Gastroesophageal sphincter (tissue), 4 donors: ENCODE measurements around the gene TOP3A. TPM values are rescaled to one million over a fixed set of nuclear protein-coding genes. Genes with fewer than 3 reads are reported as not detected.

Experiments
- ATAC-seq: fragments of 150-250 bp; one replicate; pipeline ENCODE4 v1.9.1; 2016; ENCODE audit warnings: mild to moderate bottlenecking, moderate library complexity
- H3K27ac ChIP-seq, 4 donors: fragments of 200-600 bp; sonication (generic) in 3 of 4; 1 replicate in 3 of 4; 2 replicates in 1 of 4; pipeline ENCODE4 v1.5.1; 2016 to 2019
- H3K27me3 ChIP-seq: fragments of 200-600 bp; sonication (generic); one replicate; pipeline ENCODE4 v1.5.1; 2019
- H3K36me3 ChIP-seq, 2 donors: fragments of 200-600 bp; sonication (generic); one replicate each; pipeline ENCODE4 v1.5.1; 2019; ENCODE audit warnings: control low read depth in 1 of 2
- H3K4me1 ChIP-seq, 3 donors: fragments of 200-600 bp; sonication (generic); 1 replicate in 2 of 3; 2 replicates in 1 of 3; pipeline ENCODE4 v1.5.1; 2016 to 2019; ENCODE audit warnings: control low read depth in 2 of 3
- H3K4me3 ChIP-seq, 2 donors: fragments of 200-600 bp; sonication (generic); one replicate each; pipeline ENCODE4 v1.5.1; 2019; ENCODE audit warnings: mild to moderate bottlenecking in 1 of 2, moderate library complexity in 1 of 2
- H3K9me3 ChIP-seq, 3 donors: fragments of 200-600 bp; sonication (generic); one replicate each; pipeline ENCODE4 v1.5.1; 2017 to 2019; ENCODE audit warnings: control low read depth in 2 of 3
- EP300 ChIP-seq: sonication (generic); formaldehyde crosslinking; IDR thresholded peaks from one replicate; pipeline ENCODE4 v1.6.1; 2017; ENCODE audit warnings: antibody characterized with exemption, mild to moderate bottlenecking
- POLR2A ChIP-seq, 2 donors: fragments of 450-650 bp; IDR thresholded peaks; one replicate each; pipeline ENCODE4 v1.6.1; 2017; ENCODE audit warnings: antibody characterized with exemption in 2 of 2, mild to moderate bottlenecking in 2 of 2, moderate library complexity in 1 of 2
- POLR2AphosphoS5 ChIP-seq: sonication (generic); formaldehyde crosslinking; IDR thresholded peaks from one replicate; pipeline ENCODE4 v1.6.1; 2017; ENCODE audit warnings: antibody characterized with exemption
- WGBS, 2 donors: methylation state at CpG; one replicate each; pipeline ENCODE4 v1.1.5; 2018; ENCODE audit warnings: low coverage in 1 of 2; 5-methylcytosine and 5-hydroxymethylcytosine counted together
- total RNA-seq, 4 donors: library from RNA; depleted of rRNA; stranded (reverse); fragments of >200 nt; gene quantifications; one replicate each; pipeline ENCODE4 v1.1.0, GENCODE V29; 2016
- TF ChIP-seq, protein P1 (sequence below), 4 experiments: fragments of 200-600 bp in 2 of 4; fragments of 450-650 bp in 2 of 4; sonication (generic) in 1 of 4; IDR thresholded peaks; one replicate each; pipeline ENCODE4 v1.5.1; 2017 to 2019; ENCODE audit warnings: antibody characterized with exemption in 4 of 4, mild to moderate bottlenecking in 2 of 4, moderate library complexity in 2 of 4

The TOP3A gene
- total RNA-seq, 4 donors from 2014 or later, result 19.6 to 49.7 (median 26.8) TPM

DNA sequence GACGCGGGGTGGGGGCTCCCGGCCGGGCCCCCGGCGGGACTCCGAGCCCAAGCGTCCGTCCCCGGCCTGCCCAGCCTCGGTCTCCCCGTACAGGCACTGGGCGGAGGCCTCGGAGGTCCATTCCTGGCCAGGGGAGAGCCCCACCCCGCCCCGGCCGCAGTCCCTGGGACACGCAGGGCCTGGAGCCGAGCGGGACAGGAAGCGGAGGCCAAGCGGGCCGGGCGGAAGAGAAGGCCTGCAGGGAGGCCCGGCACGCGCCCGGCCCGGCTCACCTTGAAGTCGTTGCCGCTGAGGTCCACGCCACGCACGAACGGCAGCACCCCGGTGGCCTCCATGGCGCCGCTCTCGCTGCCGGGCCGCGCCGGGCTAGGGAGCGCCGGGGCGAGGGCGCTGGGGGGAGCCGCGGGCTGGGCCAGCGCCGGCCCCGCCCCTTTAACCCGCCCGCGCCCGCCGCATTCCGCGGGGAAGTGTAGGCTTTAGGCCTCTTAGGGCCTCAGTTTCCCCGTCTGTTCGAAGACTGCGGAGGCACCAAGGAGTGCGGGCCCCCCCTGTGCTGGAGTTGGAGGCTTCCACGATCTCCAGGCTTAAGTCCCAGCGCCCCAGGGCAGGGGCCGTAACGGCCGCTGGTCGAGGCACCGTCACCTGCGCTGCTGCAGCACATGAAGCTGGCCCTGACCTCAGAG is 56.3 kb downstream of the TOP3A start, which contains the start of gene FLII:
TSS of gene FLII (minus strand) at position 383 of the 683 bp plus-strand sequence. CDS start at position 335, 48 bp downstream.
- Histone ChIP-seq H3K27me3 (no peaks in the 10 kb centered on the region), H3K4me1 (peaks cover 0 to 63% (median 32%) of the 10 kb centered on the region in 3 donors), H3K9me3 (no peaks in the 10 kb centered on the region), H3K4me3 (peak within 1 kb of the TSS; percentile 44 to 98), H3K36me3 (peaks cover 0 to 43% of the 10 kb centered on the region in 2 donors), H3K27ac (peak within 1 kb of the TSS; percentile 60 to 99 (median 95))
- TF ChIP-seq EP300 (no peak), POLR2AphosphoS5 (peak; percentile 56), POLR2A (IDR thresholded peaks at IDR 0.05) (peak; percentile 78 to 83)
- WGBS, 2 donors, result no CpG with 5 or more reads among the region's 71 CpGs
- ATAC-seq, result peak; percentile 60

DNA sequence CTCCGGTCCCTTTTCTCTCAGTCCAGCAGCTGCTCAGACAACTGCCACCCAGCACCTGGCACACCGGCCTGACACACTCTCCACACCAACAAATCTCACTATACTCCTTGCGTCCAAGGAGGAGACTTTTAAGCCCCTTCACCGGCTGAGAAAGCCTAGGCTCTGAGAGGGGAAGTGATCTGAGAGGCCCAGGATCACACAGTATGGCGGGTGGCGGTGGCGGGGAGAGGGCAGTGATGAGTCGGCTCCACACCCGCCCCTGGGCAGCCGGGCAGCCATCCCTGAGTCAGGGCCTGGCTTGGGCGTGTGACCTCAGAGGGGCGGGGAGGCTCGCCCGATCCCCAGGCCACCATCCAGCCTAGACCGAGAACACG is 56.8 kb downstream of the TOP3A start:
- H3K27ac ChIP-seq, result peak overlapping the region; percentile 60 to 99 (median 92)
- ATAC-seq, result peak; percentile 77
- peak; percentile 25 for TF ChIP-seq POLR2AphosphoS5
- TF ChIP-seq POLR2A (IDR thresholded peaks at IDR 0.05), result no peak
- TF ChIP-seq, protein P1, sequence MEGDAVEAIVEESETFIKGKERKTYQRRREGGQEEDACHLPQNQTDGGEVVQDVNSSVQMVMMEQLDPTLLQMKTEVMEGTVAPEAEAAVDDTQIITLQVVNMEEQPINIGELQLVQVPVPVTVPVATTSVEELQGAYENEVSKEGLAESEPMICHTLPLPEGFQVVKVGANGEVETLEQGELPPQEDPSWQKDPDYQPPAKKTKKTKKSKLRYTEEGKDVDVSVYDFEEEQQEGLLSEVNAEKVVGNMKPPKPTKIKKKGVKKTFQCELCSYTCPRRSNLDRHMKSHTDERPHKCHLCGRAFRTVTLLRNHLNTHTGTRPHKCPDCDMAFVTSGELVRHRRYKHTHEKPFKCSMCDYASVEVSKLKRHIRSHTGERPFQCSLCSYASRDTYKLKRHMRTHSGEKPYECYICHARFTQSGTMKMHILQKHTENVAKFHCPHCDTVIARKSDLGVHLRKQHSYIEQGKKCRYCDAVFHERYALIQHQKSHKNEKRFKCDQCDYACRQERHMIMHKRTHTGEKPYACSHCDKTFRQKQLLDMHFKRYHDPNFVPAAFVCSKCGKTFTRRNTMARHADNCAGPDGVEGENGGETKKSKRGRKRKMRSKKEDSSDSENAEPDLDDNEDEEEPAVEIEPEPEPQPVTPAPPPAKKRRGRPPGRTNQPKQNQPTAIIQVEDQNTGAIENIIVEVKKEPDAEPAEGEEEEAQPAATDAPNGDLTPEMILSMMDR (IDR thresholded peaks at IDR 0.05), result no peak
- no peak for TF ChIP-seq EP300
- peaks cover 0 to 43% of the 10 kb centered on the region in 2 donors for H3K36me3 ChIP-seq
- whole genome bisulfite sequencing, 2 donors, result 0% methylated on average over 1 of the region's 16 CpGs; no CpG with 5 or more reads in 1 of the 2 donors
- peak overlapping the region; percentile 44 to 98 for H3K4me3 ChIP-seq
- H3K9me3 ChIP-seq, result no peaks in the 10 kb centered on the region
- H3K4me1 ChIP-seq, result peaks cover 0 to 61% (median 32%) of the 10 kb centered on the region in 3 donors
- H3K27me3 ChIP-seq, result no peaks in the 10 kb centered on the region

DNA sequence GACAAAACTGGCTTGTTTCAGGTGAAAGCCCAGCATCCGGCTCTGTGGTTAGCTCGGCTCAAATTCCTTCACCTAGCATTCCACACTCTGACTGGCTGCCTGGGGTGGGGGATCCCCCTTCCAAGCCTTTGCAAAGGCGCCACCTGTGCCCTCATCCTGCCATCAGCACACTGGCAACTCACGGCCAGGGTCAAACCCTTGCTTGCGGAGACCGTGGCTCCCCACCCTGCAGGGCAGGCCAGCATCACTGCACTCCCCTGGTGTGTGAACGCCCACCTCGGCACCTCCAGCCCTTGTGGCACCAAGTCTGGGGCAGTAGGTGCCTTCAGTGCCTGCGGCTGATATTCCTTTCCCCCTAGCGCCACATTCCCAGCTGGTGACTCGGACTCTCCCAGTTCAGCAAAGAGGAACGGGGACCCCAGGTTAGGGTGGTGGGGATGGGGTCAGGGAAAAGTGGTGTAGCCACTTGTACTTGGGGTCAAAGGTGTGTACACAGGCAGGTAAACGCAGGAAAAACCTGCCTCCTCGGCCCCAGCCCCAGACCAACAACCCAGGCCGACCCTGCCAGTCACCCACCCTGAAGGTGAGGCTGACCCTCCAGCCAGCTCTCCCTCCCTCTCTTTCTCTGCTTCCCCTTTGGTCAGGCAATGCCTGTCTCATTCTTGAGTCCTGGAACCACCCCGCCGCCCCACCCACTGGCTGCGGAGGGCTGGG is 57.4 kb downstream of the TOP3A start:
- no peak for ATAC-seq
- peaks cover 0 to 55% (median 32%) of the 10 kb centered on the region in 3 donors for H3K4me1 ChIP-seq
- TF ChIP-seq EP300 (no peak), POLR2AphosphoS5 (no peak), POLR2A (IDR thresholded peaks at IDR 0.05) (no peak)
- TF ChIP-seq, protein P1 (IDR thresholded peaks at IDR 0.05), result no peak
- no peaks in the 10 kb centered on the region for H3K9me3 ChIP-seq
- H3K4me3 ChIP-seq, result peak overlapping the region; percentile 44 to 98
- WGBS, 2 donors, result 6 to 10% methylated on average over 3 of the region's 18 CpGs
- peaks cover 0 to 44% of the 10 kb centered on the region in 2 donors for H3K36me3 ChIP-seq
- H3K27ac ChIP-seq, result peak overlapping the region; percentile 60 to 99 (median 92)
- no peaks in the 10 kb centered on the region for H3K27me3 ChIP-seq

DNA sequence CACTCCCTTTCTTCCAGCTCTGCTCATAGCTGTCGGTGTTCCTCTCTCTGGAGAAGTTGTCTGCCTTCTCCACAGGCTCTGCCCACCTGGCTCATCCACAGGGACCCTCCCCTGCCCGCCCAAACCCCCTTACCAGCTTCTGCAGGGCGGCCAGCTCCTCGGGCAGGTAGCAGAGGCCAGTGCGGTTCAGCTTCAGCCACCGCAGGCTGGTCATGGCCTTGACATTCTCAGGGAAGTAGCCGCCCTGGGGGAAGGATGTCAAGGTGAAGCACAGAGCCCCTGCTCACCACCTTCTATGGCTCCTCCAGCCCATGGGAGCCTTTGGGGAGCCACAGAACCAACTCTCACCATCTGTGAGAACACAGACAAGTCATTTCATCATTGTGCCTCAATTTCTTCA is 58.0 kb downstream of the TOP3A start:
- no peak for ATAC-seq
- Histone ChIP-seq H3K36me3 (peaks cover 0 to 51% of the 10 kb centered on the region in 2 donors), H3K9me3 (no peaks in the 10 kb centered on the region), H3K4me1 (peaks cover 0 to 49% (median 26%) of the 10 kb centered on the region in 3 donors), H3K27ac (peak overlapping the region in 3 of 4 donors; percentile 91 to 99 (median 94)), H3K4me3 (peak overlapping the region in 1 of 2 donors; percentile 98), H3K27me3 (no peaks in the 10 kb centered on the region)
- 83% methylated on average over 1 of the region's 7 CpGs; no CpG with 5 or more reads in 1 of the 2 donors for WGBS, 2 donors
- TF ChIP-seq POLR2A (IDR thresholded peaks at IDR 0.05) (no peak), EP300 (no peak), POLR2AphosphoS5 (no peak)
- TF ChIP-seq, protein P1 (IDR thresholded peaks at IDR 0.05), result no peak

DNA sequence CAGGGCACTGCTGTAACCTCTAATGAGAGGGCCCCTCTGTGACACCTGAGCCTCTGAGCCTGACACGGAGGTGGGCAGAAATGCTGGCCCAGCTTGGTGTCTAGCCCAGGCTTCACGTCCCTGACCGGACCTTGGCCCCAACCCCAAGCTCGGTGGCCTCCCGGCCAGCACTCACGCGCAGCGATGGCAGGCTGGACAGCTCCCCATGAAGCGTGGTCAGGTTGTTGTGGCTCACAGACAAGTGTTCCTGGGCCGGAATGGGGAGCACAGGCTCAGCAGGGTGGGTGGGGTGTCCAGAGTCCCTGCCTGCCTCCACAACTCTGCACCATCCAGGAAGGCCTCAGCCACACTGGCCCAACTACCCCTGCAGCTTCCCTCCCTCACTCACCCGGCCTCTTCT is 58.4 kb downstream of the TOP3A start:
- TF ChIP-seq POLR2A (IDR thresholded peaks at IDR 0.05), result no peak
- TF ChIP-seq POLR2AphosphoS5, result no peak
- TF ChIP-seq, protein P1 (IDR thresholded peaks at IDR 0.05), result no peak
- no peak for TF ChIP-seq EP300
- H3K27ac ChIP-seq, result peak overlapping the region in 1 of 4 donors; percentile 94
- H3K4me1 ChIP-seq, result peaks cover 0 to 44% (median 22%) of the 10 kb centered on the region in 3 donors
- H3K9me3 ChIP-seq, result no peaks in the 10 kb centered on the region
- no peaks in the 10 kb centered on the region for H3K27me3 ChIP-seq
- WGBS, 2 donors, result 60 to 63% methylated on average over 1 to 2 of the region's 11 CpGs
- peak overlapping the region in 1 of 2 donors; percentile 98 for H3K4me3 ChIP-seq
- peaks cover 0 to 55% of the 10 kb centered on the region in 2 donors for H3K36me3 ChIP-seq
- no peak for ATAC-seq
